ENCODE results near the gene SH3BGR. TPM values are rescaled to one million over a fixed set of nuclear protein-coding genes. Genes with fewer than 3 reads are reported as not detected.

Gene SH3BGR
- total and polyA plus RNA-seq, 7 donors = 3.6 to 32.7 (median 6.4) TPM

- H3K9me3 ChIP-seq = no peaks in the 10 kb centered on the region
- DNase-seq = no peak
- H3K4me1 ChIP-seq = no peaks in the 10 kb centered on the region
- no peaks in the 10 kb centered on the region for H3K27me3 ChIP-seq
- TF ChIP-seq POLR2AphosphoS5 (IDR thresholded peaks at IDR 0.05) = no peak
- no peak for TF ChIP-seq POLR2A (IDR thresholded peaks at IDR 0.05)
- TF ChIP-seq CTCF (IDR thresholded peaks at IDR 0.05) = no peak
- no peak for TF ChIP-seq EP300 (IDR thresholded peaks at IDR 0.05)
- 38 to 73% methylated on average over 5 of the region's 5 CpGs for WGBS, 2 donors
- H3K27ac ChIP-seq = no peak overlapping the region
- H3K36me3 ChIP-seq = no peaks in the 10 kb centered on the region
- intact Hi-C loops (cut with DNase I) = no loop called here
- no peak overlapping the region for H3K4me3 ChIP-seq
These were observed 91.0 kb downstream of the SH3BGR start for GRCh38 chr21:39542736-39543135.

GRCh38 chr21:39546522-39546921, 94.8 kb downstream of the SH3BGR start:
- no peak for DNase-seq
- Histone ChIP-seq H3K27me3 (no peaks in the 10 kb centered on the region), H3K27ac (no peak overlapping the region), H3K36me3 (no peaks in the 10 kb centered on the region), H3K4me3 (no peak overlapping the region), H3K4me1 (no peaks in the 10 kb centered on the region), H3K9me3 (peaks cover 0 to 3% (median under 1%) of the 10 kb centered on the region in 4 donors)
- intact Hi-C loops (cut with DNase I) = no loop called here
- 92 to 99% methylated on average over 1 of the region's 1 CpG for whole genome bisulfite sequencing, 2 donors
- no peak for TF ChIP-seq EP300 (IDR thresholded peaks at IDR 0.05)

GRCh38 chr21:39552856-39553255, 101.1 kb downstream of the SH3BGR start:
- Histone ChIP-seq H3K4me3 (no peak overlapping the region), H3K9me3 (peaks cover 0 to 3% (median 1%) of the 10 kb centered on the region in 4 donors), H3K27me3 (no peaks in the 10 kb centered on the region), H3K4me1 (no peaks in the 10 kb centered on the region), H3K27ac (no peak overlapping the region), H3K36me3 (no peaks in the 10 kb centered on the region)
- WGBS, 2 donors = 29 to 58% methylated on average over 1 of the region's 1 CpG
- no peak for TF ChIP-seq POLR2AphosphoS5 (IDR thresholded peaks at IDR 0.05)
- no peak for TF ChIP-seq POLR2A (IDR thresholded peaks at IDR 0.05)
- no peak for TF ChIP-seq CTCF (IDR thresholded peaks at IDR 0.05)
- no peak for TF ChIP-seq EP300 (IDR thresholded peaks at IDR 0.05)
- DNase-seq = no peak
- intact Hi-C loops (cut with DNase I) = no loop called here

GRCh38 chr21:39553331-39553730, 101.6 kb downstream of the SH3BGR start:
- peaks cover 0 to 3% (median 1%) of the 10 kb centered on the region in 4 donors for H3K9me3 ChIP-seq
- H3K4me1 ChIP-seq = no peaks in the 10 kb centered on the region
- no peak overlapping the region for H3K4me3 ChIP-seq
- H3K36me3 ChIP-seq = no peaks in the 10 kb centered on the region
- DNase-seq = no peak
- TF ChIP-seq POLR2AphosphoS5 (IDR thresholded peaks at IDR 0.05) = no peak
- H3K27me3 ChIP-seq = no peaks in the 10 kb centered on the region
- H3K27ac ChIP-seq = no peak overlapping the region
- intact Hi-C loops (cut with DNase I) = no loop called here
- 48 to 63% methylated on average over 3 of the region's 3 CpGs for WGBS, 2 donors

GRCh38 chr21:39555911-39556590, 104.3 kb downstream of the SH3BGR start:
- Histone ChIP-seq H3K36me3 (no peaks in the 10 kb centered on the region), H3K9me3 (peaks cover 0 to 3% (median 0%) of the 10 kb centered on the region in 4 donors), H3K27ac (no peak overlapping the region), H3K4me1 (no peaks in the 10 kb centered on the region), H3K27me3 (no peaks in the 10 kb centered on the region), H3K4me3 (no peak overlapping the region)
- DNase-seq = no peak
- WGBS, 2 donors = 84 to 91% methylated on average over 6 of the region's 6 CpGs
- intact Hi-C loops (cut with DNase I) = no loop called here
- no peak for TF ChIP-seq CTCF (IDR thresholded peaks at IDR 0.05)
- TF ChIP-seq POLR2A (IDR thresholded peaks at IDR 0.05) = no peak
- no peak for TF ChIP-seq POLR2AphosphoS5 (IDR thresholded peaks at IDR 0.05)
- no peak for TF ChIP-seq EP300 (IDR thresholded peaks at IDR 0.05)

- DNase-seq = no peak
- H3K9me3 ChIP-seq = no peaks in the 10 kb centered on the region
- TF ChIP-seq POLR2A (IDR thresholded peaks at IDR 0.05) (no peak), POLR2AphosphoS5 (IDR thresholded peaks at IDR 0.05) (no peak), CTCF (IDR thresholded peaks at IDR 0.05) (no peak), EP300 (IDR thresholded peaks at IDR 0.05) (no peak)
- H3K27ac ChIP-seq = no peak overlapping the region
- intact Hi-C loops (cut with DNase I) = no loop called here
- WGBS, 2 donors = 56 to 61% methylated on average over 3 of the region's 3 CpGs
- H3K36me3 ChIP-seq = no peaks in the 10 kb centered on the region
- H3K4me3 ChIP-seq = no peak overlapping the region
- H3K27me3 ChIP-seq = no peaks in the 10 kb centered on the region
- peaks cover 0 to 5% (median 4%) of the 10 kb centered on the region in 4 donors for H3K4me1 ChIP-seq
These were observed 107.7 kb downstream of the SH3BGR start for GRCh38 chr21:39559511-39559910.

Measured in sigmoid colon (tissue), 7 donors.